UCSD-AML1 (cell line): Measurements from ENCODE around the gene RB1.
"Not testable (repeated sequence)": the region's sequence is repeated elsewhere in the genome, so short reads cannot be mapped to it uniquely, and the experiment has no call there.

Source experiments
- DNase-seq: peaks from one replicate; lab custom pipeline; 2025; ENCODE audit not compliant: unreplicated experiment; lab: John Stamatoyannopoulos, UW

Gene RB1

GRCh38 chr13:48297131-48297786 is 6.3 kb upstream of the RB1 start:
- no peak for DNase-seq

GRCh38 chr13:48299591-48299990 is 4.0 kb upstream of the RB1 start:
- DNase-seq = no peak

GRCh38 chr13:48302871-48303358 is 636 bp upstream of the RB1 start:
- DNase-seq = no peak

- peak; percentile 44 for DNase-seq
Measured at GRCh38 chr13:48304143-48304876, 759 bp downstream of the RB1 start.

- no peak for DNase-seq
Measured at GRCh38 chr13:48311223-48311622, 7.7 kb downstream of the RB1 start.

GRCh38 chr13:48315969-48316650 is 12.6 kb downstream of the RB1 start:
- DNase-seq = no peak

- DNase-seq = no peak
Measured at GRCh38 chr13:48316826-48317510, 13.4 kb downstream of the RB1 start.

- no peak for DNase-seq
Measured at GRCh38 chr13:48317511-48318376, 14.2 kb downstream of the RB1 start.

- no peak for DNase-seq
Measured at GRCh38 chr13:48318377-48318811, 14.8 kb downstream of the RB1 start.

- DNase-seq = no peak
Measured at GRCh38 chr13:48318821-48319511, 15.4 kb downstream of the RB1 start.

GRCh38 chr13:48319531-48320398 is 16.2 kb downstream of the RB1 start:
- DNase-seq = no peak

GRCh38 chr13:48320399-48320790 is 16.8 kb downstream of the RB1 start:
- DNase-seq = no peak

GRCh38 chr13:48320891-48321510 is 17.4 kb downstream of the RB1 start:
- DNase-seq = no peak

- DNase-seq = no peak
Measured at GRCh38 chr13:48322294-48322693, 18.7 kb downstream of the RB1 start.

GRCh38 chr13:48333976-48334375 is 30.4 kb downstream of the RB1 start:
- DNase-seq = no peak

GRCh38 chr13:48334534-48335127 is 31.1 kb downstream of the RB1 start:
- no peak for DNase-seq

GRCh38 chr13:48339198-48339597 is 35.6 kb downstream of the RB1 start:
- not testable (repeated sequence) for DNase-seq

GRCh38 chr13:48344264-48344663 is 40.7 kb downstream of the RB1 start:
- no peak for DNase-seq
